Measurements from ENCODE around the gene ADAR. TPM values are rescaled to one million over a fixed set of nuclear protein-coding genes. Genes with fewer than 3 reads are reported as not detected.

ADAR gene
- total and polyA plus RNA-seq, 11 donors: 16.0 to 117 (median 54.3) TPM

GRCh38 chr1:154626456-154627256, 18.7 kb upstream of the ADAR start:
- intact Hi-C loops (cut with DNase I): no loop called here
- DNase-seq: no peak

GRCh38 chr1:154624746-154625643, 17.0 kb upstream of the ADAR start:
- intact Hi-C loops (cut with DNase I): no loop called here
- H3K4me3 ChIP-seq: no peak overlapping the region
- DNase-seq: no peak
- peaks cover 0 to 11% (median 3%) of the 10 kb centered on the region in 12 donors for H3K9me3 ChIP-seq
- TF ChIP-seq POLR2A (IDR thresholded peaks at IDR 0.05): no peak
- no peak for TF ChIP-seq CTCF (IDR thresholded peaks at IDR 0.05)
- peaks cover 0 to 68% (median 36%) of the 10 kb centered on the region in 12 donors for H3K4me1 ChIP-seq
- no peaks in the 10 kb centered on the region for H3K27me3 ChIP-seq
- H3K27ac ChIP-seq: peak overlapping the region in 2 of 12 donors; percentile 13 to 30
- H3K36me3 ChIP-seq: peaks cover 0 to 13% (median 8%) of the 10 kb centered on the region in 9 donors
- 75 to 85% (median 82%) methylated on average over 8 of the region's 8 CpGs for WGBS, 4 donors
- ATAC-seq: no peak

More at GRCh38 chr1:154626456-154627256, 18.7 kb upstream of the ADAR start:
- Histone ChIP-seq H3K4me1 (peaks cover 0 to 53% (median 29%) of the 10 kb centered on the region in 12 donors), H3K27me3 (no peaks in the 10 kb centered on the region), H3K36me3 (peaks cover 0 to 12% (median 8%) of the 10 kb centered on the region in 9 donors), H3K9me3 (peaks cover 0 to 14% (median 3%) of the 10 kb centered on the region in 12 donors), H3K27ac (peak overlapping the region; percentile 46 to 96 (median 93)), H3K4me3 (peak overlapping the region; percentile 84 to 100 (median 94))
- peak in 3 of 4 donors; percentile 19 to 51 (median 39) for ATAC-seq
- TF ChIP-seq POLR2A (IDR thresholded peaks at IDR 0.05) (no peak), CTCF (IDR thresholded peaks at IDR 0.05) (no peak)
- WGBS, 4 donors: 9 to 16% (median 13%) methylated on average over 10 of the region's 10 CpGs

GRCh38 chr1:154623358-154623757, 15.4 kb upstream of the ADAR start:
- Histone ChIP-seq H3K36me3 (peaks cover 0 to 25% (median 8%) of the 10 kb centered on the region in 9 donors), H3K4me1 (peaks cover 0 to 75% (median 37%) of the 10 kb centered on the region in 12 donors), H3K9me3 (no peaks in the 10 kb centered on the region), H3K27me3 (no peaks in the 10 kb centered on the region), H3K27ac (peak overlapping the region in 2 of 12 donors; percentile 7 to 59), H3K4me3 (no peak overlapping the region)
- intact Hi-C loops (cut with DNase I): no loop called here
- ATAC-seq (peak in 2 of 4 donors; percentile 36 to 56), DNase-seq (no peak)
- TF ChIP-seq CTCF (IDR thresholded peaks at IDR 0.05) (no peak), POLR2A (IDR thresholded peaks at IDR 0.05) (no peak)
- 74 to 90% (median 87%) methylated on average over 3 of the region's 3 CpGs for WGBS, 4 donors
